BJ (cell line): ENCODE measurements around the gene DHRS4L2. TPM values are rescaled to one million over a fixed set of nuclear protein-coding genes. Genes with fewer than 3 reads are reported as not detected.

Experiments
- CTCF ChIA-PET: fragments of 350-600 bp; formaldehyde crosslinking; extraction: SDS; loops from one replicate; lab custom pipeline; 2021; ENCODE audit warnings: antibody characterized with exemption, inconsistent platforms; lab: Yijun Ruan, JAX
- POLR2A ChIA-PET: fragments of 300-600 bp; sonication (Branson Sonifier 250); formaldehyde crosslinking; extraction: SDS; loops from one replicate; lab custom pipeline; 2021; ENCODE audit warnings: antibody characterized with exemption; lab: Charles Lee
- DNase-seq: peaks from one replicate; pipeline ENCODE4 v3.0.0-alpha.2; 2011; ENCODE audit warnings: low read depth
- H3K27me3 ChIP-seq: 2 replicates; pipeline ENCODE4 v1.6.0; 2011; ENCODE audit warnings: low read length; ENCODE audit not compliant: control insufficient read depth, insufficient read depth
- H3K36me3 ChIP-seq: 2 replicates; pipeline ENCODE4 v1.5.1; 2011; ENCODE audit warnings: low read length; ENCODE audit not compliant: control insufficient read depth, insufficient read depth
- H3K4me3 ChIP-seq: 2 replicates; pipeline ENCODE4 v1.5.1; 2011; ENCODE audit warnings: low read depth, mild to moderate bottlenecking, control low read depth, low read length
- polyA plus RNA-seq: library from polyadenylated mRNA; depleted of rRNA; stranded (reverse); fragments of >200 nt; gene quantifications from 2 replicates; pipeline ENCODE4 v1.2.3, GENCODE V29; 2011
- TF ChIP-seq, protein P1 (sequence below): IDR thresholded peaks from 2 replicates; pipeline ENCODE4 v1.5.1; 2011; ENCODE audit warnings: low read depth, mild to moderate bottlenecking, control low read depth, inconsistent platforms, low read length, moderate library complexity; ENCODE audit not compliant: insufficient read depth

Gene DHRS4L2
- polyA plus RNA-seq, 1 experiment: 15.0 TPM

DNA sequence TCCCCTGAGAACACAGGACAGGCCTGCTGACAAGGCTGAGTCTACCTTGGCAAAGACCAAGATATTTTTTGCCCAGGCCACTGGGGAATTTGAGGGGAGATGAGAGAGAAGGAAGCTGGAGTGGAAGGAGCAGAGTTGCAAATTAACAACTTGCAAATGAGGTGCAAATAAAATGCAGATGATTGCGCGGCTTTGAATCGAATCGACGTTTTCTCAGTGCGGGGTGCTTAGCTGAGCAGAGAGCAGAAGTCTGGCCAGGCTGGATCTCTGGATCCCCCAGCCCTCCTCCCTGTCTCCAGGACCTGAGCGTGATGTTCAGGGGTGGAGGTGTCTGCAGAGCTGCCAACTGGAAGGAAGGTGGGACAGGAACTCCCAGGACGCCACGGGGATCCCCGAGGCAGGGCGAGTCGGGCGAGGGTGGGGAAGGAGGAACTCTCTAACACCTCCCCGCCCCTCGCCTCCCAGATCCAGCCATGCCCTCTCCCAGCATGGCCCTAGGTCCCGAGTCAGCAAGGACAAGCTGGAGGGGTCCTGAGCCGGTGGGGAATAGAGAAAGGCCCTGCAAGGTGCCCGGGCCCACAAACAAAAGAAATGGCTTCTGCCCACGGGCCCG is 62.6 kb downstream of the DHRS4L2 start:
- H3K27me3 ChIP-seq: peaks cover 14% of the 10 kb centered on the region
- no peaks in the 10 kb centered on the region for H3K36me3 ChIP-seq
- ChIA-PET CTCF (interaction anchor here (0.6 to 2.0 kb wide), 9 partner anchors 15 to 257 kb away, joined by 3 to 12 read pairs (median 4); partner anchors contain the start of gene PSME2), POLR2A (no interaction called here)
- H3K4me3 ChIP-seq: peak overlapping the region; percentile 48
- no peak for DNase-seq
- TF ChIP-seq, protein P1, sequence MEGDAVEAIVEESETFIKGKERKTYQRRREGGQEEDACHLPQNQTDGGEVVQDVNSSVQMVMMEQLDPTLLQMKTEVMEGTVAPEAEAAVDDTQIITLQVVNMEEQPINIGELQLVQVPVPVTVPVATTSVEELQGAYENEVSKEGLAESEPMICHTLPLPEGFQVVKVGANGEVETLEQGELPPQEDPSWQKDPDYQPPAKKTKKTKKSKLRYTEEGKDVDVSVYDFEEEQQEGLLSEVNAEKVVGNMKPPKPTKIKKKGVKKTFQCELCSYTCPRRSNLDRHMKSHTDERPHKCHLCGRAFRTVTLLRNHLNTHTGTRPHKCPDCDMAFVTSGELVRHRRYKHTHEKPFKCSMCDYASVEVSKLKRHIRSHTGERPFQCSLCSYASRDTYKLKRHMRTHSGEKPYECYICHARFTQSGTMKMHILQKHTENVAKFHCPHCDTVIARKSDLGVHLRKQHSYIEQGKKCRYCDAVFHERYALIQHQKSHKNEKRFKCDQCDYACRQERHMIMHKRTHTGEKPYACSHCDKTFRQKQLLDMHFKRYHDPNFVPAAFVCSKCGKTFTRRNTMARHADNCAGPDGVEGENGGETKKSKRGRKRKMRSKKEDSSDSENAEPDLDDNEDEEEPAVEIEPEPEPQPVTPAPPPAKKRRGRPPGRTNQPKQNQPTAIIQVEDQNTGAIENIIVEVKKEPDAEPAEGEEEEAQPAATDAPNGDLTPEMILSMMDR: no peak

GRCh38 chr14:24051789-24052655 is 63.3 kb downstream of the DHRS4L2 start, which contains the start of gene CARMIL3:
Gene CARMIL3 (plus strand): TSS chr14:24052009. CDS start chr14:24052154, 145 bp downstream.
- H3K4me3 ChIP-seq: peak within 1 kb of the TSS; percentile 48
- TF ChIP-seq, protein P1: no peak
- DNase-seq: no peak
- no peaks in the 10 kb centered on the region for H3K36me3 ChIP-seq
- H3K27me3 ChIP-seq: peaks cover 15% of the 10 kb centered on the region
- POLR2A ChIA-PET: no interaction called here
- CTCF ChIA-PET: interaction anchor here (0.6 to 2.0 kb wide), 8 partner anchors 16 to 114 kb away, joined by 3 to 12 read pairs (median 4); partner anchors contain the start of gene PSME2

DNA sequence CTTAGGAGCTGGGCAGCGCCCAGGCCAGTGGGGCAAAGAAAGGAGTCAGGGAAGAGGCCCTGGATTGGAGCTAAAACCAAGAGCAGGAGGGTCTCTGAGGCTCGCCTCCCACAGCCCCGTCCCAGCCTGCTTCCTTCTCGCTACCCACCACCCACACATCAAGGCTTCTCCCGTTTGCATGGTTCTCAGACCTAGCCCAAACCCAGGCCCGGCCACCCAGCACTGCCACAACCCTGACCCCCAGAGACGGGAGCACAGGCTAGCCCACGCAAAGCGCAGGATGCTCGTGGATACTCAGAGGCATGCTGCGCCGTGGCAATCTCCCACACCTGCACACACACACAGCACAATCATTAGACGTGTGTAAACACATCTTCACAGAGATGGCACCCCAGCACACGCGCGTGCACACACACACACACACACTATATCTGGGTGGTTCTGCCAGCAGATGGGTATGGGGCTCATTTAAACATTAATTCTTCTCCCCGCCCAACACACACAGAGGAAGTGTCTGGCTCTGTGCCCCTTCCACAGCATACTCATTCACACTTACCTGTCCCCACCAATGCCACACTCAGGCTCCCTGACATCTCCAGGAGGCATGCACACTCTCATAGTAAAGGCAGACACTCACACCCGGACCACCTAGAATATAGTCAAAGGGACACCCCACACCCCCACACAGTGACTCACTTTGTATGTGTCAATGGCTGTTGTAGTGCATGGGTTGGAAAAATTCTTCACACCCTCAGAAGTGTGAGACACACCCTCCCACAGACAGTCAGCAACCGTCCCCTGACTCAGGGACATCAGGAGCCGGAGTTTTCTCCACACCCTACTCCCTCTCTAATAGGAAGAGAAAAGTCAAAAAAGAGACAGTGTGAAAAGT is 64.2 kb downstream of the DHRS4L2 start:
- Histone ChIP-seq H3K4me3 (no peak overlapping the region; the same call in 1 of the 2 replicates), H3K36me3 (no peaks in the 10 kb centered on the region), H3K27me3 (peaks cover 15% of the 10 kb centered on the region)
- CTCF ChIA-PET: interaction anchor here (1.4 to 10.8 kb wide), 8 partner anchors 17 to 93 kb away, joined by 3 to 200 read pairs (median 8); partner anchors contain the start of genes PCK2 and PSME2
- no peak for DNase-seq
- TF ChIP-seq, protein P1: no peak
- POLR2A ChIA-PET: no interaction called here

GRCh38 chr14:24053548-24054323 is 65.0 kb downstream of the DHRS4L2 start:
- peaks cover 13% of the 10 kb centered on the region for H3K27me3 ChIP-seq
- POLR2A ChIA-PET: no interaction called here
- CTCF ChIA-PET: interaction anchor here (0.6 to 10.8 kb wide), 6 partner anchors 11 to 146 kb away, joined by 3 to 200 read pairs (median 4); partner anchors contain the start of gene PCK2
- no peak for DNase-seq
- no peak overlapping the region for H3K4me3 ChIP-seq
- H3K36me3 ChIP-seq: no peaks in the 10 kb centered on the region
- TF ChIP-seq, protein P1: no peak
